Activated CD8-positive, alpha-beta memory T cell treated with anti-CD3 and anti-CD28 coated beads, Interleukin-2, amount 50 U/mL, for 1 hour (primary cell): ENCODE measurements around the gene PARN.

Source experiments
- DNase-seq: peaks from one replicate; pipeline ENCODE4 v3.0.0-alpha.2; 2020; ENCODE audit errors: extremely low read depth

PARN gene

DNA sequence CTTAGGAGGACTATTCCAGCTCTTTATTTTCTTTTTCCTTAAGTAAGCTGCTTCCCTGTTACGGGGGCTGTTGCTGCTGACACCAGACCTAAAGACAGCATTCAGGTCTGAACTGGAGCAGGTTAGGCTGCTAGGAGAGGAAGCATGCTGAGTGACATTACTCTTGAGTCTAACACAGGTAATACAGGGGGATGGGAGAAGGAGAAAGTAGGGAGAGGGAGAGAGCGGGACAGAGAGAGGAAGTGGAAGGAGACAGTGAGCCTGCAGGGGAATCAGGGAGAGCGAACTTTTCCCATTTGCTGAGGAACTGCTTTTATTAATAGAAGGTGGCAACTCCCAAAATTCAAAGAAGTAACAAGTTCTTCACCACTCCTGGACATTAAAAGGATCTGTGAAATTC is 130.9 kb downstream of the PARN start:
- DNase-seq: no peak

DNA sequence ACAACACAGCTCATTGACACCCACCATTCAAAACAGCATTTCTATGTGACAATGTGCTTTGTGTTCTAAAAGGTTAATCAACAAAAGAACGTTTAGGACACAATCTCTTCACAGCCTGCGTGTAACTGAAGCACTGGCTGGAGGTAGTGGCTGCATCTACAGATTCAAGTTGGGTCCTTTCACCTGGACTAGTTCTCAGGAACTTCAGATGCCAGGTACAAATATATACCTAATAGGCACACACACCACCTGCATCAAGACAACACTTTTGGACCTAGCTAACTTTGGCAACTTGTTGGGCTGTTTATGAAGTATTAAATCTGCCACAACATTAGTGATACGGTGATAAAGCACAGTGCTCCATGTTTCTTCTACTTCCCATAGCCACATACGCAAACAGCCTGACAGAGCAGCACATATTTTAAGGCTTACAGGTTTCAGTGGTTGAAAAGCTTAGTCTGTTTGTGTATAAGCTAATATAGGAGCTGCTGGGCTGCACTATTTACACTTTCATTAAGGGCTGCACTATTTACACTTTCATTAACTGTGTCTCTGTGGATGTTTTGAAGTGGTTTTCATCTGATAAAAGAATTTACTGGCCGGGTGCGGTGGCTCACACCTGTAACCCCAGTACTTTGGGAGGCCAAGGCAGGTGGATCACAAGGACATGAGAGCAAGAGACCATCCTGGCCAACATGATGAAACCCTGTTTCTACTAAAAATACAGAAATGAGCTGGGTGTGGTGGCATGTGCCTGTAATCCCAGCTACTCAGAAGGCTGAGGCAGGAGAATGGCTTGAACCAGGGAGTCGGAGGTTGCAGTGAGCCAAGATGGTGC is 132.6 kb downstream of the PARN start:
- DNase-seq: no peak

DNA sequence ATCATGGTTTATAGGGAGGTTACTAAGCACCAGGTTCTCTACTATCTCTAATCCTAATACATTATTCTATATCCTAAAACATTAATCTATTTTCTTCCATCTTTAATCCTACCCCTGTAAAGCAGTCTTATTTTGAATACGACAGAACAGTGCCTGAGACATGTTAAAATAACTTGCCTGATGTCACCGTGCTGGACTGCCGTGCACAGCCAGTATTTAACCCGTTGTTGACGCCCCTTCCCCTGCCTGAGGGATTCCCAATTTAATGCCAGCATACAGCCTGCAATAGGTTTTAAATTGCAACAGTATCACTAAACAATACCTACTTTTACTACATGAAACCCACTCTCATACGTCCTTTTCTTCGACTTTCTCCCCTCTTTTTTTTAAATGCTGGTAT is 133.3 kb downstream of the PARN start:
- no peak for DNase-seq

DNA sequence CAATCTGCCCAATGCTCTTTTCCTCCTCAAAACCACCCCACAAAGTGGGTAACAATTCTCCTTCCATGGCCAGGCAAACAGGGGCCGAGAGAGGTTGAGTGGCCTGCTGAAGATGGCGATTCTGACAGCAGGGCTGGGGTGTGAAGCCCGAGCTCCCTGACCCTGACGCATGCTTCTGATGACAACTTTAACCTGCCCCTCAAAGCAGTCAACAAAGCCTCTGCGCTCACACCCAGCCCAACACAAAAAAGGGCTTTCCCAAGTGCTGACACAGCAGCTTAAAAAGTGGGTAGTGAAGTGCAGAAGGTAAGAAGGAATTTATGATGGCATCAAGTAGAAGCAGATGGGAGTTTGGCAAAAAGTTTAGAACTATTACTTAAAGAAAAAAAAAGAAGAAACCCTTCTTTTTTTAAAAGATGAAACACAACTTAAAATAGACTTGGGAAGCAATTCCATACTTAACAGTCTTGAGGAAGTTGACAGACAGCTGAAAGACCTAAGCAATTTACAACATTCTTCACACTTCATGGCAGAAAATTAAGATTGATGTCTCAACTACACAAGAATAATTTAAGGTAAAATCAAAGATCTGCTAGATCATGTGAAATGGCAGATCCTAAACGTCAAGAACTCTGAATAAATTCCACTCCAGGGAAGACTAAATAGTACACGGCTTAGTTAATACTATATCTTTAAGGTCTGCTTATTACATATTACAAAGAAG is 133.9 kb downstream of the PARN start:
- no peak for DNase-seq

DNA sequence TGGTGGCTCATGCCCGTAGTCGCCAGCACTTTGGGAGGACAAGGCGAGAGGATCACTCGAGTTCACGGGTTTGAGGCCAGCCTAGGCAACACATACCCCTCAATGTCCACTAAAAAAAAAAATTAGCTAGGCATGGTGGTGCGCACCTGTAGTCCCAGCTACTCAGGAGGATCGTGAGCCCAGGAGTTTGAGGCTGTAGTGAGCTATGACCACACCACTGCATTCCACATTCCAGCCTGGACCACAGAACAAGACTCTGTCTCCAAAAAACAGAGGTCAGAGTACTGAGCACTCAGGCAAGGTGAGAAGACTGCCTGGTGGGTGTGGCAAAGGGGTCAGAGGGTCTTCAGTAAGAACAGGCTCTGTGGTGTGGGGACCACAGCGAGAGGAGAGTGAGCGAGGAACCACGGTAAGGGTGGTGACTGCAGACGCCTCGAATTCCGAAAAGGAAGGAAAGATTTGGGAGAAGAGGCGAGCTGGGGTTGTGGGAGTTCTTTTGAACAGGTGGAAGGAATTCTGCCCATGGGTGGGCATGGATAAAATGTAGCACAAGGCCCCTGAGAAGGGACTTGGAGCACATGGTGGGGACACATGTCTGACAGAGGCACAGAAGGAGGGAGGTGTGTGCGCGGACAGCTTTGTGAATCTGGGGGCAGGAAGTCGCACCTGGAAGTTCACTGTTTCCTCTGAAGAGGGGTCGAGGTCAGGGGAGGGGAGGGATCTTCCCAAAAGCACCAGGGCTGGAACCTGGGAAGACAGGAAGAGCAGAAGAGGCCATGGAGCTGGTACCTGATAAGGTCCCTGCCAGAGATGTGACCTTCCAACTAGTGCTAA is 134.6 kb downstream of the PARN start:
- no peak for DNase-seq

DNA sequence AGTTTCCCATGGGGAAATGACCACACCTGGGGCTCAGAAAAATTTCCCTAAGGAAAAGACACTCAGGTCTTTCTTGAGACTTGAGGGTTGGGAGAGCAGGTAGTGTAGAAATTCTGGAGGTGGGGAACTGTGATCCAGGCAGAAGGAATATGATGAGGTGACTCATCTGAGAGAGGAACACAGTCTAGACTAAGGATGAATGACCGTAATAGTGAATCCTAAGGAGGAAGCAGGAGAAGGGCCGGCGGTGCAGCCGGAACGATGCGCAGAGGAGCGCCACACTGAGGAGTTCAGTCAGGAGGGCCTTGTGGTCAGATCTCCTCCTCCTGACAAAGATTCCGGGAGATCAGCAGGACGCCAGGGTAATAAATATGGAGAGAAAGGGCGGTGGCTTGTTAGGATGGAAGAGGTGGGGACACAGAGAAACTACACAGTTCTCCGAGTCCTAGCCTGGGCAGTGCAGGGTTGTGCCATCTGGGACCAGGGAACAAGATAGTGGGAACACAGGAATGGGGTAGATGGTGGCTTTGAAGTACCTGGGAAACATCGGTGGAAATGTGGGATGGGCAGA is 135.6 kb downstream of the PARN start:
- no peak for DNase-seq

DNA sequence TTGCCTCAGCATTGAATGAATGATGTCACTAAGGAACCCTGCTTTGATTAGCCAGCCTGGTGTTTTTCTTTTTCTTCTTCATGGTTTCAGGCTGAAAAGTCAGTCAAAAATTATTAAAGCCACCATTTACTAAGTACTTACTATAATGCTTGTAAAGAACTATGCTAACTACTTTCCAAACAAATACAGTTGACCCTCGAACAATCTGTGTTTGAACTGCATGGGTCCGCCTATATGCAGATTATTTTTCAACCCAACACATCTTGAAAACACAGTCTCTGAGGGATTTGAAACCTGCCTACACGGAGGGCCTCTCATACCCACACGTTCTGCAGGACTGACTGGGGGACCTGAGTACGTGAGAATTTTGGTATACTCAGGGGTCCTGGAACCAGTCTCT is 136.3 kb downstream of the PARN start:
- no peak for DNase-seq

DNA sequence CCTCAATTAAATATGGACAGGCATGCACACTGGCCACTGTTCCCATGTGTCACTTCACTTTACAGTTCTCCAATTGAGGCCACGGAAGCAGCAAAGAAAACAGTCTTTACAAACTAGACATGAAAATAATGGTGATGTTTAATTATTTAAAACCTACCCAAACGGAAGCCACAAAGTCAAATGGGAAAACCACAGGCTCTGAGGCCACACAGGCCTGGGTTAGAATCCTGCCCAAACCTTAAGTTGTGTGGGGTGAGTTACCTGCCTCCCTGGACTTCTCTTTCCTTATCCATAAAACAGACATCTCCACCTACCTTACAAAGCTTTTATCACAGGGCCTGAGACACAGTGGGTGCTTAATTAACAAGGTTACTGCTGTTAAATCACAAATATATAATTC is 137.4 kb downstream of the PARN start:
- DNase-seq: no peak

DNA sequence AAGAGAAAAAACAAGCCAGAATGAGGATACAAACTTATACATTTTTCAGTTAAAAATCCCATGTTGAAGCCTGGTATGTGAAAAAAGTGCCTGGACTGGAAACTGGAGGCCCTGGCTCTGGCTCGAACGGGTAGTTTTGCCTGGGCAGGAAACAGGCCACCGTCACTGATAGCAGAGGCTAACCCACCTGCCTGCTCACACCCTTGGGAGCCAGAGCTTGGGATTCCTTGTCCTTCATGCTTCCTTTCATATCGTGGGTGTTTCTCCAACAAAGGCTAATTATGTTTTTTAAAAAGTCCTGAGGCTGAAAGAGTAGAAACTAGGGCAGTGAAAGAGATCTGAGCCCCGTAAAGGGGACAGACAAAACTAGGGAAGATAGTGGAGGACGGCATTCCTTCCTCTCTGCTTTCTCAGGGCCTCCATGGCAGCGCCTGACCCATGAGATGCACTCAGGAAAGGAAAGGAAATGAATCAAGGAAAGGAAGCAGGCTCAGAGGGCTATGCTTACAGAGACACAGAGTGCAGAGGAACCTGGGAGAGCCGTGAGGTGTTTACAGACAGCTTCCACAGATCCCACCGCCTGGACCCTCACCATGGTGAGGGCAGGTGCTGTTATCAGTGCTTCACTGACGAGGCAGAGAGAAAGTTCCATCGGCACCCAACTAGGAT is 138.1 kb downstream of the PARN start:
- DNase-seq: no peak

DNA sequence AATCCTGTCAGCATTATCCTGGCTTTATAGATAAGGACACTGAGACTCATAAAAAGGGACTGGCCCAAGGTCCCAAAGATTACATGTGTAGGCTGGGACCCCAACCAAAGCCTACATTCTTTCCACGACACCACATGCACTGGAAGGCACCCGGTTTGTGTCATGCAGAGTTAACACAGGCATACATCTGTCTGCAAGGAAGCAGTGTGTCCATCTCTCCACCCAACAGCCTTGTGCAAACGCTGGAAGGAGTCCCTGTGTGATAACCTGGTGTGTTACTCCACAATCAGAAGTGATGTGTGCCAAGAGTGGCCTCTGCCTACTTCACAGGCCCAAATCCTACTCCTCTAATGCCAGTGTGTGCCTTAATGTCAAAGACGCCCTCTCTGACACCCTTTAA is 139.8 kb downstream of the PARN start:
- DNase-seq: no peak

DNA sequence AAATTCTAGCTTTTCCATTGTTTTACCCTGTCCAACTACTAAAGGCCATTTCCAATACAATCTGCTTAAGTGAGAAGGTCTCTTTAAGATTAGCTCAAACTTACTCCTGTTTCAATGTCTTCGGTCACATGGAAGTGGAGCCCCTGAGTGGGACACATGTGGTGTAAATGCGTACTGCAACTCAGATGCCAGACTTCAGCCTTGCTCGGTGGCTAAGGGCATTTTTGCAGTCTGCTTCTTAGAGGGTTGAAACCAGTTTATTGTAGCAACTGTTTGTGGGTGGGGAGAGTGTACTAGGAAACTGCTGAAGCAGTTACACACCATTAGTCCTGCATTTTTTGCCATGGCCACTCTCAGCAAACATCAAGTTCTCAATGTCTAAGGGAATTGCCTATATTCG is 140.6 kb downstream of the PARN start:
- DNase-seq: no peak

DNA sequence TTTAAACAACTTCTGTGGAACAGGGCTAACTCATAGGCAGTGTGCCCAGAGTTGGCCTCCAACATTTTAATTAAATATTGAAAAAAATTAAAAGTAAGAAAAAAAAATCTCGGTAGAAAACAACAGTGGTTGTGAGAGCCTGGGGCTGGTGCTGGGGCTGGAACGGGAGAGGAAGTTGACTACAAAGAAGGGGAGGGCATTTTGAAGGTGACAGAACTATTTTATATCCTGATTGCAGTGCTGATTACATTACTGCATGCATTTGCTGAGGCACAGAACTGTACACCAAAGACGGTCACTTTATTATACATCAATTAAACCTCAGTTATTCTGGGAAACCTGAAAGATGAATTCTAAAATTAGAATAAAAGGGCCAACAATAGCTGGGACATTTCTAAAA is 142.5 kb downstream of the PARN start:
- DNase-seq: no peak

DNA sequence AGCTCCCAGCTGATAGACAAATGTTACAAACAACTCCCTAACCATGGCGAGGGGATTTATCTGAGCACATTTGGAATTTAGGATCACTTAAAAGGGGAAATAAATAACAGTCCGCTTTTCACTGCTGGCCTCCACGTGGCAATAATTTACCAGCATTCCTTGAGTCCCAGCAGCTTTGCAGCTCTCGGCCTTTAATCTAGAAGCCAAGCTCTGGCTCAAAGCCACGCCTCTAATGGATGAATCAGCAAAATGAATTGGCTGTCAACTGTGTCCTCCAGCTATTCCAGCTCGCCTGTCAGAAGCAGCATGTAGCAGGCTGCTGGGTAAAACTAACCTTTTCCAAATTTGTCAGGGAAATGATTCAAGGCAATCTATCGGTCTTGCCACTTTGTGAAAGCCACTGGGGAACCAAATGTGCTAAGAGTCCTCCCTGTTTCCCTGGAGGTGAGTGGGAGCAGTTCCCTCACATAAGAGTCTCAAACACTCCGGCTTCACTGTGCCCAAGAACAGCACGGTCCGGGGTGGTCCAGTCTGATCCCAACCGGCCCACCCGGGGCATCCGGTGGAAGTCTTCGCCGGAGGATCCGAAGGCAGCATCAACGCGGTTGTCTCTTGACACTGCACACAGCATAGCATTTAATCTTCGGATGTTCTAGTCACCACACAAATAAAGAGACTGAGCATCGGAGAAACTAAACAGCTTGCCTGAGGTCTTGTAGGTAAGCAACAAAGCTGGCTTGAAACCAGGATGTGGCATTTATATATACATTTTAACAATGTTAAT is 143.3 kb downstream of the PARN start:
- DNase-seq: no peak

DNA sequence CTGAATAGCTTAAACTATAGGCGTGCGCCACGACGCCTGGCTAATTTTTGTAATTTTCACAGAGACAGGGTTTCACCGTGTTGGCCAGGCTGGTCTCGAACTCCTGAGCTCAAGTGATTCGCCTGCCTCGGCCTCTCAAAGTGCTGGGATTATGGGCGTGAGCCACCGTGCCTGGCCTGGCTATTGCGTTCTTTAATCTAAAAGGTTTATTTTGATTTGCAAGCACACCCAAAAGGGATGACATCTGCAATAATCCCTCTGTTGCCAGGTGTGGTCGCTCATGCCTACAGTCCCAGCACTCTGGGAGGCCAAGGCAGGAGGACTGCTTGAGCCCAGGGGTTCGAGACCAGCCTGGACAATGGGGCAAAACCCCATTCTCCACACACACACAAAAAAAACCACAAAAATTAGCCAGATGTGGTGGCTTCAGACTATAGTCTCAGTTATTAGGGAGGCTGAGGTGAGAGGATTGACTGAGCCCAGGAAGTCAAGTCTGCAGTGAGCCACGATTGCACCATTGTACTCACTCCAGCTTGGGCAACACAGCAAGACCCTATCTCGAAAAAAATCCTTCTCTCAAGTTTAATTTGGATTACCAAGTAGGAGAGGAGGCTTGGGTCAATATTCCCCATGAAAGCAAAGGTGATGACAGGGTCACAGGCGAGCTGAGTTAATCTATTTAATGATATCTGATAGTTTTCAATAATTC is 144.1 kb downstream of the PARN start:
- no peak for DNase-seq

DNA sequence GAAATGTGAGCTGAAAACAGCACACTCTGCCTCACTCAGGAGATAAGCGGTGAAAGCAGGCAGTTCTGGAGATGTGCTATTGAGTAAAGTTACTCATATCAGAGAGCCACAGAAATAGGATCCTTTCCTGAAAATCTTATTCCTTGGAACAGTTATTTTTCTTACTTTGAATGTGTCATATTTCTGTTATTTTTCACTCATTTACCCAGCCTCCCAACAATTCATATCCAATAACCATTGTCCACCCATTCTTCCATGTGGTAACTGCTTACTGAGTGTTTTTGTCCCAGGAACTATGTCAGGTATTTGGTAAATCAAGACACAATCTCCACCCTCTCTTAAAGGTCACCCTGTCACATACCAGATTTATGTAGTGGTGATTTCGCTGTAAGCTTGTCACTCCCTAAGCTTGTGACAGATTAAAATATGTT is 144.9 kb downstream of the PARN start:
- no peak for DNase-seq

DNA sequence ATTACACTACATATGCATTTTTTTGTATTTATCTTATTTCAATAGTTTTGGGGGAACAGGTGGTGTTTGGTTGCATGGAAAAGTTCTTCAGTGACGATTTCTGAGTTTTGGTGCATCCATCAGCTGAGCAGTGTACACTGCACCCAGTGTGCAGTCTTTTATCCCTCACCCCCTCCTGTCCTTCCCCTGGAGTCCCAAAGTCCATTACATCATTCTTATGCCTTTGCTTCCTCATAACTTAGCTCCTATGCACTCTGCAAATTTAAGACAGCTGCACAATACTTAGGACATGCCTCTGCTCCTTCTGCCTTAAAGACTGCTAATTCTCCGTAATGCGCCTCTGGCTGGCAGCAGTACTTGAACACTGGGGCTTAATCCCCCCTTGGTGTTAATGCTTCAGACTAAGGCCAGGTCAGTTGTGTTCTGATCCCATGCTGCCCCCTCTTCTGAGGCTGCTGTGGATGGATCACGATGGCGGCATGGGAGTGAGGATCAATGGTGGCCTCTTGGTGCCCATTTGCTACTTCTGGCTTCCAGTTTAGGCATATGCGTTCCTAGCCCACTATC is 146.2 kb downstream of the PARN start:
- DNase-seq: no peak

DNA sequence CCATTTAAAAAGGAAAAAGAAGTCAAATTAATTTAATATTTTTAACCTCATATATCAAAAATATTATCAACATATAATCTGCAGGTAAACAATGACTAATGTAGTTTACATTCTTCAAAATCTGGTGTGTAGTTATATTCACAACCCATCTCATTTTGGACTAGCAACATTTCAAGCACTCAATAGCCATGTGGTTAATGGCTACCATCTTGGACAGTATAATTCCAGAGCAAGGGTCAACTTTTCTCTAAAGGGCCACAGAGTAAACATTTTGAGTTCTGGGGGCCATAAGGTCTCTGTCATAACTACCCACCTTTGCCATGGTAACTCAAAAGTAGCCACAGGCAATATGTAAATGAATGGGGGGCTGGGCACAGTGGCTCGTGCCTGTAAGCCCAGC is 153.9 kb downstream of the PARN start:
- no peak for DNase-seq

DNA sequence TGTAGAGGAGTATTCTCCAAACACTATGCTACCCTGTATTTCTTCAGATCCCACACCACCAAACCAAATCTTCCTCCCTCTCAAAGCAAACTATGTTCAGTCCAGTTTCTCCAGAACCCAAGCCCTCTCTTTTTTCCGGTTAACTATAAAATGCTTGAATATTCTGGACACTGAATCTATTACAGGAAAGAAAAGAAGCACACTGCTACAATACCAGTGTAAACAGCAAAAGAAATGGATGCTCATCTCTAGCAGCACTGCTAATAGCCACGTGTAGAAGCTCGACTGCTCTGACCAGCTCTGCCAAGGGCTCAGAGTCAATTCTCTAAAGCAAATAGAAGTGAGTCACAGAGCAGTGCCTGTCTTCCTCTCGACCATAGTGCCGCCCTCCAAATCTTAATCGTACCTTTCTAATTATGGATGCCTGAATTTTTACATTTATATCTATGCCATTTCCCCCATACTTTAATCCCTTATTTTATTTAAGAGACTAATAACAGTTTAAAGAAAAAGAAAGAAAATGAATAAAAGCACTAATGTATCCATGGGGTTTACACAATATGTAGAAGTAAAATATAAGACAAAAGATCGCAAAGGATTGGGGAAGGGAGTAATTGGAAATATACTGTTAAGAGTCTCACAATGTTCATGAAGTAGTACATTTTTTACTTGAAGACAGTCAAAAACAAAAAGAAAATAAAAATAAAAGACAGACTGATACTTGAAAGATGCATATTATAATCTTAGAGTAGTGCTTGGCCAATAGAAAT is 154.5 kb downstream of the PARN start:
- DNase-seq: no peak

DNA sequence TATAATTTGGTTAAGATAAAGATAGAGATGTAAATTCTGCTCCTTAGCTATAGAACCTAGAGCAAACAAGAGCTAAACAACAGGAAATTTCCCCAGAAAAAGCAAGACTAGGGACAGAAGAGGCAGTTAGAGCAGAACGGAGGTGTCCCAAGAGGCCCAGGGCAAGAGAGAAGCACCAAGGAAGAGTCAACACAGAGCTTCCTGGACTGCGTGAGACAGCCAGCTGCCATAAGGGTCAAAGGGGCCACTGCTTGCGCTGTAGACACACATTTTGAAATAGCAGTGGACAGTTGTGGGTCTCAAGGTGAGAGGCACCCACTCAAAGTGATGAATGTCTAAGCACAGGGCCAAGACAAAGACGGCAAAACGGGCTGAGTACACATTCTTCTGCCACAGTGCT is 156.6 kb downstream of the PARN start:
- DNase-seq: no peak
